Smooth muscle cell (in vitro differentiated cells): ENCODE measurements around the gene EXOC7. TPM values are rescaled to one million over a fixed set of nuclear protein-coding genes. Genes with fewer than 3 reads are reported as not detected.
A peak's percentile ranks its signal among the peaks of the same experiment; 100 is the strongest.

Experiments
- DNase-seq: peaks from one replicate; lab custom pipeline; 2025; ENCODE audit not compliant: unreplicated experiment; lab: John Stamatoyannopoulos, UW
- H2AFZ ChIP-seq: fragments of 200-600 bp; sonication (generic); 2 replicates; pipeline ENCODE4 v1.6.0; 2016; ENCODE audit warnings: antibody characterized with exemption, low read depth, mild to moderate bottlenecking
- H3F3A ChIP-seq: fragments of 200-600 bp; sonication (generic); 2 replicates; pipeline ENCODE4 v1.6.0; 2017; ENCODE audit warnings: antibody characterized with exemption, low read depth
- H3K27ac ChIP-seq: fragments of 200-600 bp; sonication (generic); 2 replicates; pipeline ENCODE4 v1.5.1; 2016; ENCODE audit warnings: low read depth, mild to moderate bottlenecking
- H3K27me3 ChIP-seq: fragments of 200-600 bp; sonication (generic); 2 replicates; pipeline ENCODE4 v1.6.1; 2016; ENCODE audit warnings: low read depth, mild to moderate bottlenecking
- H3K36me3 ChIP-seq: fragments of 200-600 bp; sonication (generic); 2 replicates; pipeline ENCODE4 v1.5.1; 2016; ENCODE audit warnings: low read depth
- H3K4me1 ChIP-seq: fragments of 200-600 bp; sonication (generic); 2 replicates; pipeline ENCODE4 v1.5.1; 2016; ENCODE audit warnings: low read depth
- H3K4me2 ChIP-seq: fragments of 200-600 bp; sonication (generic); 2 replicates; pipeline ENCODE4 v1.6.0; 2016; ENCODE audit warnings: mild to moderate bottlenecking
- H3K4me3 ChIP-seq: fragments of 200-600 bp; sonication (generic); 2 replicates; pipeline ENCODE4 v1.5.1; 2016; ENCODE audit warnings: mild to moderate bottlenecking
- H3K79me2 ChIP-seq: fragments of 200-600 bp; sonication (generic); 2 replicates; pipeline ENCODE4 v1.6.0; 2016; ENCODE audit warnings: low read depth, mild to moderate bottlenecking
- H3K9ac ChIP-seq: fragments of 200-600 bp; sonication (generic); 2 replicates; pipeline ENCODE4 v1.6.0; 2016; ENCODE audit warnings: low read depth
- H3K9me3 ChIP-seq: fragments of 200-600 bp; sonication (generic); replicated peaks from 2 replicates; pipeline ENCODE4 v1.5.1; 2016; ENCODE audit warnings: low read depth
- H4K20me1 ChIP-seq: fragments of 200-600 bp; sonication (generic); 2 replicates; pipeline ENCODE4 v1.6.0; 2016; ENCODE audit warnings: low read depth
- CTCF ChIP-seq: fragments of 200-600 bp; sonication (generic); IDR thresholded peaks from 2 replicates; pipeline ENCODE4 v1.5.1; 2017; ENCODE audit warnings: borderline replicate concordance, mild to moderate bottlenecking, antibody characterized with exemption; ENCODE audit not compliant: insufficient read depth, poor library complexity, severe bottlenecking
- WGBS: methylation state at CpG from one replicate; pipeline ENCODE4 v1.1.7; 2016; ENCODE audit warnings: low lambda C conversion rate; 5-methylcytosine and 5-hydroxymethylcytosine counted together
- polyA plus RNA-seq: library from polyadenylated mRNA; unstranded; fragments of >200 nt; fragmentation: Nextera tagmentation; extraction: Ambion mirVana; gene quantifications from 2 replicates; pipeline ENCODE4 v1.2.1, GENCODE V29; 2016
- total RNA-seq: library from RNA; depleted of rRNA; stranded (reverse); fragments of >200 nt; gene quantifications from 2 replicates; pipeline ENCODE4 v1.2.3, GENCODE V29; 2014

The EXOC7 gene
- total and polyA plus RNA-seq, 2 experiments from 2014 or later = 59.1 to 70.3 TPM

- Histone ChIP-seq H3K9me3 (no peaks in the 10 kb centered on the region), H3K4me3 (no peak overlapping the region), H2AFZ (no peak overlapping the region), H3F3A (peaks cover 30% of the 10 kb centered on the region), H3K4me1 (peaks cover 4% of the 10 kb centered on the region), H3K4me2 (no peak overlapping the region), H3K27ac (no peak overlapping the region), H4K20me1 (peaks cover 40% of the 10 kb centered on the region), H3K9ac (no peak overlapping the region), H3K36me3 (peaks cover 19% of the 10 kb centered on the region), H3K27me3 (no peaks in the 10 kb centered on the region), H3K79me2 (peaks cover 8% of the 10 kb centered on the region)
- 80% methylated on average over 3 of the region's 3 CpGs for WGBS
- TF ChIP-seq CTCF = peak; percentile 11
- no peak for DNase-seq
These were observed 46.7 kb downstream of the EXOC7 start for GRCh38 chr17:76056882-76057281.

DNA sequence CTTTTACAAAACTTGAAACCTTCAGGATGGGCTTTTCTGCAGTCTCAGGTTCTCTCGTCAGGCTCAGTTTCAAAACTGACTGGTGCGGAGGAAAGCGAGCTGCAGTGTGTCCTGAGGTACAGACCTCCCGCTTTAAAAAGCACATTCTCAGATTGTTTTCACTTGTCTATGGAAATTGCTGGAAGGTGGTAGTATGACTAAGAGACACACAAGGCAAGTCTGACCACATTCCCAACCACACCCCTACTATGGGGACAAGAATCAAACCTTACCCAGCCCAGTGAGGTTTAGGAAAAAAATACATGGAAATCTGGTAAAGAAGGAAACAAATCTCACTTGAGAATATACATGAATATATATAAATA lies 49.5 kb downstream of the EXOC7 start:
- Histone ChIP-seq H2AFZ (no peak overlapping the region), H3K4me3 (peak overlapping the region; percentile 9), H3F3A (peaks cover 30% of the 10 kb centered on the region), H3K9me3 (no peaks in the 10 kb centered on the region), H3K79me2 (peaks cover 18% of the 10 kb centered on the region), H3K27me3 (no peaks in the 10 kb centered on the region), H4K20me1 (peaks cover 67% of the 10 kb centered on the region), H3K27ac (peak overlapping the region; percentile 97), H3K4me1 (peaks cover 8% of the 10 kb centered on the region), H3K36me3 (peaks cover 12% of the 10 kb centered on the region), H3K9ac (peak overlapping the region; percentile 83), H3K4me2 (peak overlapping the region; percentile 75)
- WGBS = 65% methylated on average over 4 of the region's 4 CpGs
- TF ChIP-seq CTCF = no peak
- no peak for DNase-seq

GRCh38 chr17:76053246-76054111 lies 50.1 kb downstream of the EXOC7 start:
- no peak for DNase-seq
- Histone ChIP-seq H3K27ac (peak overlapping the region; percentile 97), H3K79me2 (peaks cover 18% of the 10 kb centered on the region), H2AFZ (no peak overlapping the region), H3K9me3 (no peaks in the 10 kb centered on the region), H3K4me3 (peak overlapping the region; percentile 9), H3F3A (peaks cover 26% of the 10 kb centered on the region), H3K9ac (peak overlapping the region; percentile 83), H4K20me1 (peaks cover 73% of the 10 kb centered on the region), H3K4me2 (peak overlapping the region; percentile 75), H3K27me3 (no peaks in the 10 kb centered on the region), H3K4me1 (peaks cover 8% of the 10 kb centered on the region), H3K36me3 (peaks cover 6% of the 10 kb centered on the region)
- no peak for TF ChIP-seq CTCF
- 45% methylated on average over 17 of the region's 17 CpGs for WGBS
